Activated naive CD4-positive, alpha-beta T cell treated with anti-CD3 and anti-CD28 coated beads, Interleukin-2, amount 10 ng/mL, durations not matched to agents 7 days and 5 days (primary cell): Measurements from ENCODE around the gene SLC22A17.

Source experiments
- CTCF ChIA-PET: fragments of 350-600 bp; sonication (Branson Sonifier 250); formaldehyde crosslinking; loops from one replicate; lab custom pipeline; 2021; ENCODE audit warnings: antibody characterized with exemption; lab: Charles Lee
- DNase-seq: peaks from one replicate; pipeline ENCODE4 v3.0.0-alpha.2; 2020
- H3K27ac Mint-ChIP-seq: one replicate; pipeline ENCODE4 v1.8.0; 2021; ENCODE audit warnings: mild to moderate bottlenecking, moderate library complexity, mixed read lengths
- H3K27me3 Mint-ChIP-seq: one replicate; pipeline ENCODE4 v1.8.0; 2021; ENCODE audit warnings: mild to moderate bottlenecking, mixed read lengths
- H3K36me3 Mint-ChIP-seq: one replicate; pipeline ENCODE4 v1.8.0; 2021; ENCODE audit warnings: mixed read lengths
- H3K4me1 Mint-ChIP-seq: one replicate; pipeline ENCODE4 v1.8.0; 2021; ENCODE audit warnings: mixed read lengths
- H3K4me3 Mint-ChIP-seq: one replicate; pipeline ENCODE4 v1.8.0; 2021; ENCODE audit warnings: mild to moderate bottlenecking, moderate library complexity, mixed read lengths
- H3K9me3 Mint-ChIP-seq: one replicate; pipeline ENCODE4 v1.8.0; 2021; ENCODE audit warnings: mixed read lengths

SLC22A17 gene

DNA sequence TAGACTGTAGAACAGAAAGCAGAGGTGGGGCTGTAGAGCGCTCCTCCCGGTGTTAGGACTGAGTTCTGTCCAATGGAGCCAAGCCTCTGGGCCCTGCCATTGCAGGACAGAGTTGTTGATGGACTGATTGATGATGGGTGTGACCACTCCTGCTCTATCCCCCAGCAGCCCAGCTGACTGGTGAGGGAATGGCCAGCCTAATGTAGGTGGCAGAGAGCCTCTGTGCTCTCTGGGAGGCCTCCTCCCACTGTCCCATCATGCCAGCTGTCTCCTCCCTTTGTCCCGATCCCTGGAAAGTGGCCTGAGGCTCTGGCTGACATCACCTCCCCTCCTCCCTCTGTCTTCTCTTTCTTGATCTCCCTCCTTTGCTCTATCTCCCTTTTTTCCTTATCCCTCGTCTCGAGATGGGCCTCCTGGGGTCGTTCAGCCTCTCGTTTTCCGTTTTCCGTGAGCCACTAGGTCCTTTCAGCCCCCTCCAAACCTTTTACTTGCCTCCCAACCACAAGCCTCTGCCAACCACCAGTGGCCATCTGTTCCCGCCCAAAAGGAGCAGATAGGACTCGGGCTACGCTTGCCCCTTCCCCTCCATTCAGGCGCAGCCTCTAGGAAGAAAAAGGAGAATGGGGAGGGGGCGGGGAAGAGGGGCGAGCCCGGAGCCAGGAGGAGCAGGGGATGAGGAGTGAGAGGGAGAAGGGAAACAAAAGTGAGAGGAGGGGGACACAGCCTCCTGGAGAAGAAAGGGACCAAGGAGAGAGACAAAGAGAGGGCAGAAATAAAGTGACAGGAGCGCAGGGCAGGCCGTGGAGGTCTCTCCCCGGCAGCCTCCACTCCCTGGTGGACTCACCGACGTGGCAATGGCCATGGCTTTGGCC, 11.7 kb upstream of the SLC22A17 start:
- Mint-ChIP-seq H3K27me3 (peaks cover 76% of the 10 kb centered on the region), H3K4me3 (no peak overlapping the region), H3K4me1 (no peaks in the 10 kb centered on the region), H3K36me3 (no peaks in the 10 kb centered on the region), H3K9me3 (no peaks in the 10 kb centered on the region), H3K27ac (no peak overlapping the region)
- no peak for DNase-seq
- CTCF ChIA-PET: no interaction called here

DNA sequence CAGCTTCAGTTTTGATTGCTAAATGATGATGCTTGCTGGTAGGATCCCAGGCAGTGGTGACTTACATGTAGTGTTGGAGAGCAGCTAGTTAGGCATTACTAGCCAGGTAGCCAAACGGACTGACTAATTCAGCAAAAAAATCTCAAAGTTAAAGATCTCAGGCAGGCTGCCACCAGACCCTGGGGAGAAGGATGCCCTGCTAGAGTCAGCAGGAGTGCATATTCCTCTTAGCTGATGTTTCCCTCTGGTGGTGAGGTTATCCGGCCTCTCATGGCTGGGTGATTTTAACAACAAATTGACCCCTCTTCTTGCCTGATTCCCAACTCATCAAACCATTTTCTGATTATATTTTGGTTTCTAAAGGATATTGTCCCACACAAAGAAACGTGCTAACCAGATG, 9.5 kb upstream of the SLC22A17 start:
- DNase-seq: no peak
- no peak overlapping the region for H3K4me3 Mint-ChIP-seq
- H3K4me1 Mint-ChIP-seq: no peaks in the 10 kb centered on the region
- H3K9me3 Mint-ChIP-seq: no peaks in the 10 kb centered on the region
- no peak overlapping the region for H3K27ac Mint-ChIP-seq
- CTCF ChIA-PET: interaction anchor here (0.7 to 1.6 kb wide), 3 partner anchors 10 to 95 kb away, joined by 3 to 7 read pairs (median 3); partner anchors contain the start of gene SLC22A17
- H3K36me3 Mint-ChIP-seq: no peaks in the 10 kb centered on the region
- H3K27me3 Mint-ChIP-seq: peaks cover 61% of the 10 kb centered on the region

DNA sequence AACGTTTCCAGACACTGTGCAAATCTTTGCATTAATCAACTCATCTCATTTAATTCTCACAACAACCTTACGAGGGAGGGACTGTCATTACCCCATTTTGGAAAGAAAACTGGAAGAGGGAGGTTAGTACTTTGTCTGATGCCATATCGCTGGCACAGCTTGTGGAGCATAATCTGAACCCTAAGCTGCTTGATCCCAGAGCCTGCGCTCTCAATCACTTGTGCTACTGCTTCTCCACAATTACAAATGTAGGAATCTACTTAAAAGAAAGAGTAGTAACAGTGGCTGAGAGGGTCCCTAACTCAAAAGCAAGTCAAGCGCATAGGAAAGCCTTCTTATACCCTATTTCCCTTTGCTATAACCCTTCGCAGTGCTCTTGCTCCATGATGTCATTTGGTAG, 9.1 kb upstream of the SLC22A17 start:
- Mint-ChIP-seq H3K36me3 (no peaks in the 10 kb centered on the region), H3K27me3 (peaks cover 61% of the 10 kb centered on the region)

GRCh38 chr14:23361320-23361719, 8.6 kb upstream of the SLC22A17 start:
- H3K9me3 Mint-ChIP-seq: no peaks in the 10 kb centered on the region
- H3K27ac Mint-ChIP-seq: no peak overlapping the region
- no peaks in the 10 kb centered on the region for H3K4me1 Mint-ChIP-seq
- H3K27me3 Mint-ChIP-seq: peaks cover 61% of the 10 kb centered on the region
- H3K4me3 Mint-ChIP-seq: no peak overlapping the region
- DNase-seq: no peak
- H3K36me3 Mint-ChIP-seq: no peaks in the 10 kb centered on the region
- CTCF ChIA-PET: interaction anchor here (1.3 to 1.6 kb wide), 3 partner anchors 9 to 95 kb away, joined by 3 to 7 read pairs (median 5); partner anchors contain the start of gene SLC22A17

More for the DNA sequence above, 9.1 kb upstream of the SLC22A17 start:
- no peak for DNase-seq
- no peaks in the 10 kb centered on the region for H3K4me1 Mint-ChIP-seq
- no peak overlapping the region for H3K27ac Mint-ChIP-seq
- H3K4me3 Mint-ChIP-seq: no peak overlapping the region
- CTCF ChIA-PET: interaction anchor here (1.3 to 1.6 kb wide), 2 partner anchors 9 to 95 kb away, joined by 3 to 7 read pairs; partner anchors contain the start of gene SLC22A17
- H3K9me3 Mint-ChIP-seq: no peaks in the 10 kb centered on the region

DNA sequence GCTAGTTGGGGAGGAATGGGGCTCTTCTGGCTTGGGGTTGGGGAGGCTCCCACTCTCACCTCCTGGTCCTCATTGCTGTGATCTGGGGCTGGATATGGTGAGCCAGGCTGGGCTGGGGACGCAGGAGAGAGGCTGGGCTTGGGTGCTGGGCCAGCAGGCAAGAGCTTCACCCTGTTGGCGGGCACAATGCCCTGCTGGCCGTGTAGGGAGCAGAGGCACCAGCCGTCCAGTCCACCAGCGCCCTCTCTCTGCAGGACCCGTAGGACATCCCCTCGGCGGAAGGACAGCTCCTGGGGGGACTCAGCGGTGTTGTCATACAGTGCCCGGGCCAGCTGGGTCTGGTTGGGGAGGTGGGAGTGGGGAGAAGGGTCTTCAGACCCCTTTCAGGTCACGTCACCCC, 7.8 kb upstream of the SLC22A17 start:
- peaks cover 58% of the 10 kb centered on the region for H3K27me3 Mint-ChIP-seq
- no peaks in the 10 kb centered on the region for H3K4me1 Mint-ChIP-seq
- H3K36me3 Mint-ChIP-seq: no peaks in the 10 kb centered on the region
- H3K27ac Mint-ChIP-seq: no peak overlapping the region
- no peak for DNase-seq
- CTCF ChIA-PET: interaction anchor here (0.7 to 1.6 kb wide), 5 partner anchors 8 to 240 kb away, joined by 3 to 7 read pairs (median 5); partner anchors contain the start of gene SLC22A17
- no peaks in the 10 kb centered on the region for H3K9me3 Mint-ChIP-seq
- H3K4me3 Mint-ChIP-seq: no peak overlapping the region

DNA sequence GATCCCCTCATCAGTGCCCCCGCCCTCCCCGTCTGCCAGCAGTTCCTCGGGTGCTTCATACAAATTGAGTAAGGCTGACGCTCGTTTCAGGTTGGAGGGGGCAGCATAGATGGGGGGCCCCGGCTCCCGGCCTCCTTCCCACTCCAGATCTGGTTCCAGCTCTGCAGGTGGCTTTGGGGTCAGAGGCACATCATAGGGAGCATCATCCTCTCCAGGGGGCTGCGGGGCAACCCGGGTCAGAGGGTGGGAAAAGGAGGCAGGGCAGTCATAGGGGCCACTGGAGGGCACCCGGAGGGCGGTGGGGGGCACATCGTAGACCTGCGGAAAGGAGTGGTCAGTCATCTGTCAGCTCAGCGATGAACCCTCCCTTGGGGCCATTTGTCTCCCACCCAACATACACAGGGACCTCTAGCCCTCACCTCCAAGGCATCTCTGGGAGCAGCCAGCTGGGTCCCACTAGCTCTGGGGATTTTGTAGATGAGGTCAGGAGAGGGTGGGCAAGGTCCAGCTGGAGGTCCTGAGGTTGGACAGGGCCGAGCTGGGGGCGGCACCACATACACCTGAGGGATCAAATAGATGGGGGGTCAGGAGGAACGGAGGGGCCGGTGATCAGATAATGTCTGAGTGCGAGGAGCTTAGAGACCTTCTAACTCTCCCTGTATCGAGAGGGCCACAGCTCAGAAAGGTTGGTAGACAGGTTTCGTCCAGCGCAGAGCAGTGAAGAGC, 7.2 kb upstream of the SLC22A17 start:
- Mint-ChIP-seq H3K4me3 (no peak overlapping the region), H3K27ac (no peak overlapping the region), H3K36me3 (no peaks in the 10 kb centered on the region), H3K4me1 (no peaks in the 10 kb centered on the region), H3K9me3 (no peaks in the 10 kb centered on the region), H3K27me3 (peaks cover 54% of the 10 kb centered on the region)
- no peak for DNase-seq
- CTCF ChIA-PET: interaction anchor here (0.6 to 1.5 kb wide), 5 partner anchors 15 to 239 kb away, joined by 3 to 6 read pairs (median 3); no protein-coding TSS in a partner anchor

DNA sequence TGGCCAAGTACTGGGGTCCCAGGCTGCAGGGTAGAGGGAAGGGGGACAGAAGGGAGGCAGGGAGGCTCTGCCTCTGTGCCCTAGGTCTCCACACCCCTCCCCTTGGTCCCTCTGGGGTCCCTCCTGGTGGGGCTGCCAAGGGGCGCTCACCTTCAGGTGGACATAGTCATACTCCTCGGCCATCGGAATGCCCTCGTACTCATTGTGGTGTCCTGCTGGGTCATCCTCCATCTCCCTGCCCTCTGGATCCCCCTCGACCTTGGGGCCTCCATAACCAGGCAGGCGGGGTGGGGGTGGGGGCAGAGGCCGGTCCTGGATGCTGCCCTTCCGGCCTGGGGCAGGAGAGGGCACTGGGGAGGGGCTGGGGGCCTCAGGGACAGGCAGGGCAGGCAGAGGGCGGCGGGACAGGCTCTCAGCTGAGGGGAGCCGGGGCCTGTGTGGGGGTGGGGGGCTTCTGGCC, 6.5 kb upstream of the SLC22A17 start:
- Mint-ChIP-seq H3K4me3 (no peak overlapping the region), H3K4me1 (no peaks in the 10 kb centered on the region), H3K27ac (no peak overlapping the region), H3K9me3 (no peaks in the 10 kb centered on the region), H3K36me3 (no peaks in the 10 kb centered on the region), H3K27me3 (peaks cover 54% of the 10 kb centered on the region)
- CTCF ChIA-PET: interaction anchor here (0.9 to 1.5 kb wide), 2 partner anchors 30 to 239 kb away, joined by 3 read pairs; no protein-coding TSS in a partner anchor
- DNase-seq: no peak

DNA sequence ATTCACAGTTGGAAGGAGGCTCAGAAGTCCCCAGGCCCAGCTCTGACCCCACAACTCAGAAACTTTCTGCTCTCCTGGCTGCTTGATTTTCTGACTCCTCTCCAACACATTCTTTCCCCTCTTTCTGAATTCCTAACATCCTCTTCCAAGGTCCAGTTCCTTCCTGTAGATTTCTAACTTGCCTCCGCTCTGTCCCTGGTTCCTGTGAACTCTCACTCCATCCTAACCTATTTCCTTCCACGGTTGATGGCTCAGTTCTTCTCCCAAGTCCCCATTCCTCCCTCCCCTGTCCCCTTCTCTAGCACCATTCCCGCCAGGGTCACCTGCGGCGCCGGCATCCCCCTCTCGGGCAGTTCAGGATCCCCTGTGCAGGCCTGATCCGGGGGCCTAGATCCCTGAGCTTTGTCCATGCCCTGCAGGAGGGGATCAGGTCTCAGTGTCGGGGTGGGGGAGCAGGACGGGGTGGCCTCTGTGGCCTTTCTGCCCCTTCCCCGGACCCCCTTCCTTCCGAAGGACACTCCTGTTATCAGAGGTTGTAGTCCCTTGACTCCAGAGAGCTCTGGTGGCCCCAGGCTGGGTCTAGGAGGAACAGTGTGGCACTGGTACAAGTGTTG, 6.0 kb upstream of the SLC22A17 start:
- H3K9me3 Mint-ChIP-seq: no peaks in the 10 kb centered on the region

GRCh38 chr14:23358042-23358441, 5.4 kb upstream of the SLC22A17 start:
- H3K27ac Mint-ChIP-seq: no peak overlapping the region
- no peak for DNase-seq
- no peaks in the 10 kb centered on the region for H3K9me3 Mint-ChIP-seq
- no peak overlapping the region for H3K4me3 Mint-ChIP-seq
- CTCF ChIA-PET: no interaction called here
- peaks cover 54% of the 10 kb centered on the region for H3K27me3 Mint-ChIP-seq
- no peaks in the 10 kb centered on the region for H3K36me3 Mint-ChIP-seq
- H3K4me1 Mint-ChIP-seq: peaks cover under 1% of the 10 kb centered on the region

More for the DNA sequence above, 6.0 kb upstream of the SLC22A17 start:
- CTCF ChIA-PET: no interaction called here
- Mint-ChIP-seq H3K27ac (no peak overlapping the region), H3K36me3 (no peaks in the 10 kb centered on the region), H3K4me1 (no peaks in the 10 kb centered on the region), H3K4me3 (no peak overlapping the region), H3K27me3 (peaks cover 54% of the 10 kb centered on the region)
- no peak for DNase-seq

GRCh38 chr14:23357261-23357660, 4.6 kb upstream of the SLC22A17 start:
- Mint-ChIP-seq H3K27me3 (peaks cover 58% of the 10 kb centered on the region), H3K9me3 (no peaks in the 10 kb centered on the region), H3K36me3 (no peaks in the 10 kb centered on the region), H3K27ac (no peak overlapping the region), H3K4me3 (no peak overlapping the region), H3K4me1 (peaks cover 5% of the 10 kb centered on the region)
- CTCF ChIA-PET: no interaction called here
- no peak for DNase-seq

DNA sequence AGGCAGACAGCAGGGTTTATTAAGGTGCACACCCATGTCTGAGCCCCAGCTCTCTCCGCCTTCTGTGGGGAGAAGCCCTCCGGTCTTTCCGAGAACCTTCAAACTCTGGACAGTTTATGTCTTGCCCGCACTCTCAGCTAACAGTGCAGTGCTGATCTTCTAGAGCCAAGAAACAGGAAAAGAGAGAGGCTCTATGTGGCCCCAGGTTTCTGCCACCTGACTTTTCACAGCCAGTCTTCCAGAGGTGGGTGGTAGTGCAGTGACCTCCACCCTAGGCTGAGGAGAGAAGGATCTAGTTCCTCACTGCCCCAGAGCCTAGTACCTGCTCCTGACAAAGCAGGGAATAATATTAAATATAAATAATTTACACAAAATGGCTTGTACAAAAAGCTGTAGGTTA, 4.0 kb upstream of the SLC22A17 start:
- CTCF ChIA-PET: interaction anchor here (0.5 kb wide), 1 partner anchor 25 kb away, joined by 3 read pairs; no protein-coding TSS in a partner anchor
- no peak overlapping the region for H3K27ac Mint-ChIP-seq
- peaks cover 5% of the 10 kb centered on the region for H3K4me1 Mint-ChIP-seq
- no peak overlapping the region for H3K4me3 Mint-ChIP-seq
- DNase-seq: no peak
- no peaks in the 10 kb centered on the region for H3K36me3 Mint-ChIP-seq
- peaks cover 63% of the 10 kb centered on the region for H3K27me3 Mint-ChIP-seq
- no peaks in the 10 kb centered on the region for H3K9me3 Mint-ChIP-seq

DNA sequence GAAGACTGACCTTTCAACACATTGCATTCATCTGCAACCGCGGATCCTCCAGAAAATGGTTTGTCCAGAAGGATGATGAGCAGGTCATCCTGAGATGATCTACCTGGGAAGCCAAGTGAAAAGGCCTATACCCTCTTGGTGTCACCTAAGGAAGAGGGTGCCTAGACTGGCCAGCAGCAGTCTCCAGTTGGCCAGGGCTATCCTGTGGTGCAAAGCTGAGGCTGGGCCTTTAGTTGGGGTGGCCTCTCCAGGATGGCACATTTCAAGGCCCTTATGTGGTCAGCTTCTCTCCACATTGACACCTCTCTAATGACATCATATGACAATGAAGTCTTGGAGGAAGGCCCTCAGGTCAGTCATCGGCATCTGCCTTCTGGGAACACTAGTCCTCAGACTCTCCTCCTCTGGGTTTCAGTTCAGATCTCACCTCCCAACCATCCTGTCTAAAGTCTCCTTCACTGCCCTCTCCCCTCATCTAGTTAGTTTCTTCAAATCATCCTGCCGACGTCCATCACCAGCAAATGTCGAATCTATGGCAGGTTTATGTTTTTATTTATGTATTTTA, 3.3 kb upstream of the SLC22A17 start:
- Mint-ChIP-seq H3K4me3 (no peak overlapping the region), H3K27me3 (peaks cover 71% of the 10 kb centered on the region)
- CTCF ChIA-PET: no interaction called here

GRCh38 chr14:23354990-23355389, 2.3 kb upstream of the SLC22A17 start:
- no peak overlapping the region for H3K4me3 Mint-ChIP-seq
- peaks cover 72% of the 10 kb centered on the region for H3K27me3 Mint-ChIP-seq
- no peaks in the 10 kb centered on the region for H3K9me3 Mint-ChIP-seq
- H3K36me3 Mint-ChIP-seq: no peaks in the 10 kb centered on the region
- CTCF ChIA-PET: interaction anchor here (0.7 kb wide), 1 partner anchor 13 kb away, joined by 3 read pairs; no protein-coding TSS in a partner anchor
- H3K27ac Mint-ChIP-seq: no peak overlapping the region
- DNase-seq: no peak
- H3K4me1 Mint-ChIP-seq: peaks cover 9% of the 10 kb centered on the region

More for the DNA sequence above, 3.3 kb upstream of the SLC22A17 start:
- H3K4me1 Mint-ChIP-seq: peaks cover 9% of the 10 kb centered on the region
- H3K9me3 Mint-ChIP-seq: no peaks in the 10 kb centered on the region
- no peak overlapping the region for H3K27ac Mint-ChIP-seq
- H3K36me3 Mint-ChIP-seq: no peaks in the 10 kb centered on the region
- DNase-seq: no peak
